OCI-LY7 (cell line): ENCODE results near the gene NDUFA12.

Source experiments
- CTCF ChIP-seq: fragments of 200-600 bp; sonication (generic); conservative IDR thresholded peaks from 2 replicates; pipeline ENCODE4 v1.5.1; 2014; ENCODE audit warnings: mild to moderate bottlenecking, antibody characterized with exemption, low read length, moderate library complexity, mixed read lengths
- EZH2phosphoT487 ChIP-seq: fragments of 200-600 bp; sonication (generic); IDR thresholded peaks from 2 replicates; pipeline ENCODE4 v1.6.1; 2018; ENCODE audit warnings: low read depth, borderline replicate concordance, mild to moderate bottlenecking, mixed run types, antibody characterized with exemption, low read length, moderate library complexity, mixed read lengths

GRCh38 chr12:94969424-94969823, 34.1 kb downstream of the NDUFA12 start:
- TF ChIP-seq CTCF = no peak
- no peak for TF ChIP-seq EZH2phosphoT487
